HS-27A (cell line): ENCODE measurements around the gene LYZL1.
"Not testable (repeated sequence)": the region's sequence is repeated elsewhere in the genome, so short reads cannot be mapped to it uniquely, and the experiment has no call there.

Source experiments
- DNase-seq: peaks from one replicate; pipeline ENCODE4 v3.0.0-alpha.2; 2012; ENCODE audit warnings: low read depth, missing footprints

Gene LYZL1

DNA sequence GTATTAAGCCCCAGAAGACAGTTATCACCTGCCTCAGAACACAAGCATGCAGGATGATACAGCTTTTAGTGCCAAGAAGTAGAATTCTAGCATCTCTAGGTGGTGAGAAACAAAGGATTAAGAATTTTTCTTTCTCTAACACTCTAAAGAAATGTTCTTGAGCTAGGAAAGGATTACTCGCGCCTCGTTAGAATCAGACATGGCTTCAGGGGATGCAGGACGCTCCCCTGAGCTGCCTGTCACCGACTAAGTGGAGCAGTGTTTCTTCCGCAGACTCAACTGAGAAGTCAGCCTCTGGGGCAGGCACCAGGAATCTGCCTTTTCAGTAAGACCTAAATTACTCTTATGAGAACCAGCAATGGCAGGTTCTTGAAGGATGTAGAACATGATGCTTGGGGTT is at the start of gene LYZL1:
Gene LYZL1 (plus strand): TSS at position 165 of the 400 bp plus-strand sequence. CDS start 2,798 bp downstream, outside the sequence.
- DNase-seq: not testable (repeated sequence)

DNA sequence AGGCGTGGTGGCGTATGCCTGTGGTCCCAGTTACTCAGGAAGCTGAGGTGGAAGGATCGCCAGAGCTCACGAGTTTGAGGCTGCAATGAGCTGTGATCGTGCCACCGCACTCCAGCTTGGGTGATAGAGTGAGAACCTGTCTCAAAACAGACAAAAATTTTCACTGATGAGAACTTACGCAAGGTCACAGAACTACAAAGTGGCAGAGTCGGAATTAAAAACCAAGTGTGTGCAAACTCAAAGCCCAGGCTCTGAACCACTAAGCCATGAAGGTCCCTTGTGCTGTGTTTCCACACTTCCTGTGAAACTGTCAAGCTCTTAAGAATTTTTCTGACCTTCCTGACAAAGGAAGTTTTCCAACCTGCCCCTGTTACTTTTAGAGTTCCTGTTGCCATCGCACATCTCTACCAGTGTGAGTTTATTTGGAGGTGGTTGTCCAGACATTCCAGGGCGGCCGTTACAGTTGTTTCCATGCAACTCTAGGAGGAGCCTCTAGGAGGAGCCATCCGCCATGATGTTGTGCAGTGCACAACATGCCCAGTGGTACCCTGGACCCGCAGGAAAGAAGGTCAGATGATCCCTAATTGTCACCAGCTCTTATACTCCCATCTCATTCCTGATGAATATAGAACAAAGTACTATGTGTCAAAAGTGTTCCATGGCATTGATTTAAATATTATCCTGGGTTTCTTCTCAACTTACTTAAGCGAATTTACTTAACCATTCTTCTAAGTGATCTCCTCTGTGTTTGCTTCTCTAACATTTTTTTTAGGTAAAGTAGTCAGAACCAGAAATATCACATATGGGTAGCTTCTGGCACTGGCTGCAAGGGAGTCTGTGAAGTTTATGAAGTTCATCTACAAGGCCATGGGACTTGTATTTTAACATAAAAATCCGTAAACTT is 49.0 kb upstream of the LYZL1 start:
- DNase-seq: no peak

DNA sequence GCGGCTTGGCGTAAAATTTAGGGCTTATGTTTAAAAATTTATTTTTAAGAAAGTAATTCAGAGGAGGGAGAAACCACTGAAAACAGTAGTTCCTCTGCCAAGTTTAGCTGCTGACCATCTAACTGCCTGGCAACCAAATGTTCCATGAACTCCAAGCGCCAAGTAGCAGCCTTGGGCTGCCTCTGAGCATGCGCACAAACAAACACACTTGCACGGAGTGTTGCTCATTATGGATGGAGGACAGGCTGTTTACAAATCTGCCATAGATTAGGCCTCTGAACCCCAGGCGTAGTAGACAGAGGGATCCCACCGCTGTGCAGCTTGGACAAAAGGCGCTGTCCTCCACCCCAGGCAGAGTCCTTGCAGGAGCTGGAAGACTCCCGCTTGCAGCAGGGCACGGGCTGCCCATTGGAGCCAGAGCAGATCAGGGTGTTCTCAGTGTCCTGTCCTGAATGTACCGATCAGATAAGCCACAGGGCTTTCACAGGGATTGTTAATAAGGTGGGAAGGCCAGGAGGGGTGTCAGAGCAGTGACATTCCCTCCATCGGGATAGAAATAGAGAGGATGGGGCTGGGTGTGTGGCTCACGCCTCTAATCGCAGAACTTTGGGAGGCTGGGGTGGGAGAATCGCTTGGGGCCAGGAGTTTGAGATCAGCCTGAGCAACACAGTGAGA is 47.7 kb upstream of the LYZL1 start:
- DNase-seq: no peak

DNA sequence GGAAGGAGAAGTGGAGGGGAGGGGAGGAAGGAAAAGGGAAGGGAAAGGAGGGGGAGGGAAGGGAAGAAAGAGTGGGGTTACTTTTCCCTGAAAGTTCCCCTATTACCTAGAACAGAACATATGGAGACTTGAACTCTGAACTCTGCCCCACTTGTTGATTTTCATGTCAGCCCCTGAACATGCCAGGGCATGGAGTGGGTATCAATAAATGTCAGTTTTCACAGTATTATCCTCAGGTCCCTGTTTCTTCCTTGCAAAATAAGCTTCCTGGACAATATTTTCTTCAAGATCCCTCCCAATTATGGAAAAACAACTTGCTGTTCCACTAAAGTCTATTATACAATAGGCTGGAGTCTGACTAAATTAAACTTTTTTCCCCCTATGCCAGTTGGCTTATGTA is 46.9 kb upstream of the LYZL1 start:
- no peak for DNase-seq

DNA sequence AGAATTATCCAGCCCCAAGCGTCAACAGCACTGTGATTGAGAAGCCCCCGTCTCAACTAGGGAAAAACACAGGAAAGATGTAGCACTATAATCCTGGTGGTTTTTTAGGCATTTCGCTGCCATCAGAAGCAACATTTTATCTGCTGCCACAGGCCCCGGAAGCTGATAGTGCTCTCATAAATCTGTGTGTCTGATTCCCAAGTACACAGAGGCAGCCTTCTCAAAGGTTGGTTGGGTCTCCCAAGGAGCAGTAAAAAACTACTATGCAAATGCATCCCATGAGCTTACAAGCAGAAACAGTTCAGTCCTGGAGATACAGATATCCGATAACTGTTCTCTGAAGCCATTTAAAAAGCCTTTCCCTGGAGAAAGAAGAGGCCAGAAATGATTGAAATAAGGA is 45.8 kb upstream of the LYZL1 start:
- no peak for DNase-seq

DNA sequence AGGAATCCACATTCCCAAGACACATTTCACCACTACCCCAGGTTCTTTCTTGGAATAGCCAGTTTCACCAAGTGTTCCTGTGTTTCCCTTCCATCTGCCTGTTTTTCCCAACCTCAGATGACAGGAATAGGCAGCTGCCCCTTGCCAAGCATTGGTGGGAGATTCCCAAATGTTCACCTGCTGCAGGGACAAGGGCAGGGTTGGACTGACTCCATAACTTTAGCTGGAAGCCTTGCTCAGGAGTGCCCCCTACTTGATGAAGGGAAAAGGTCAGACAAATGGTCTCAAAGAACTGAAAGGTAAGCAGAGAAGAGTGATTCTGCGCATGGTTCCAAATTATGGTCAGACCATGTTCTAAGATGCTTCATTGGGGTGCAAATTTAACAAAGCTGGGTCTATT is 45.1 kb upstream of the LYZL1 start:
- no peak for DNase-seq

DNA sequence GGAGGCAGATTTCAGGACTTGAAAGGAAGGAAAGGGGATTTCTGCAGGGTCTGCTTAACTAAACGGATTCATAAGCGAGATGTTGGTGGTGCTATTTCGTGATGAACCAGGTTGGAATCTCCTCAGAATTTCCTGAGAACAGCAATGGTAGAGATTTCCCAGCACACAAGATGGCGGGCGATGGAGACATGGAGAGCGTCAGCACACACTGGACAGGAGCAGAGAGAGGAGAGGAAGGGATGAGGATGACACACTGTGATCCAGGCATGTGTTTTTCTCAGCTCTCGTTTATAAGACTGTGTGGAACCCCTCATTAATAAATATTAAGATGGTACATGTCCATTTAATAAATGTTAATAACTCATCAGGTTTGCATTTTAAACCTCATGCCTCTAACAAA is 43.9 kb upstream of the LYZL1 start:
- no peak for DNase-seq

DNA sequence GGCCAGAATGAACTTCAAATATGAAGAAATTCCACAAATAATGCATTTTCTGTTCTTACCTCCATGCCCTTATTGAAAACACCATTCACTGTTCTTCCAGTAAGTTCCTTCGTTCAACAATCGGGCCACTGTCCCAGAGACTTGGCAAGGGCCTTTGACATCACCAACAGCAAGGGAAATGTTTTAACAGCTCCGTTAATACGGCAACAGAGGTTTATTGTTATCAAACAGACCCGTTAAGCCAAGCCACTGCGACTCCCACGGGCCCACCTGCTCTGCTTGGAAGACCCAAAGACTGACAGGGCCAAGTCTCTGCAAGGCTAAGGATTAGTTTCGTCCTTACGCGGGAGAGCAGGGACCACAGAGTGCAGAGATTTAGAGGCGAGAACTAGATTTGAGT is 43.4 kb upstream of the LYZL1 start:
- no peak for DNase-seq

DNA sequence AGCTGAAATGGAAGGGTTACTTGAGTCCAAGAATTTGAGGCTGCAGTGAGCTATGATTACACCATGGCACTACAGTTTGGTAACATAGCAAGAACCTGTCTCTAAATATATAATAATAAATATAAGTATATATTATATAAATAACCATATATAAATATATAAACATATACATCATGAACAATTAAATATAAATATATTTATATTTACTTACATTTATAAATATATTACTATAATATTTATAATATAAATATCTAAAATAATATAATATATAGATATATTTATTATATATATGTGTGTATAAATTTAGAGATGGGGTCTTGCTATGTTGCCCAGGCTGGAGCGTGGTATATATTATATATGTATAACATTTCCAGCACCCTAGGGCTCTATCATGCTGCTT is 42.4 kb upstream of the LYZL1 start:
- DNase-seq: no peak

DNA sequence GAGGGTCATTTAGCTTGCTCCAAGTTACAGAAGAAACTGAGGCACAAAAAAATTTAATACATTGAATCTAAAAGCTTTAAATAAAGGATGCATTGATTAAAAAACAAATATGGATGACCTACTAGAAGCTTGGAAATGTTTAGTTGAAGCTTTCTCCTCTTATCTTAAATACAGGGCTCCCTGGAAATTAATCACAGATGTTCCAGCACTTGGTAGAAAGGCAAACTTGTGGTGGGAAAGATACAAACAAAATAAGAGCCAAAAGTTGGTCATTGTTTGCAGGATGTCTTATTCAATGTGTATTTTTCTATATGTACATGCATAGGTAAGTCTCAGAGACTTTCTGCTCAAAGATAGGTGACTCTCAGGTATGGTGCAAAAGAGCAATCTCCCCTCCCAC is 40.7 kb upstream of the LYZL1 start:
- DNase-seq: no peak

DNA sequence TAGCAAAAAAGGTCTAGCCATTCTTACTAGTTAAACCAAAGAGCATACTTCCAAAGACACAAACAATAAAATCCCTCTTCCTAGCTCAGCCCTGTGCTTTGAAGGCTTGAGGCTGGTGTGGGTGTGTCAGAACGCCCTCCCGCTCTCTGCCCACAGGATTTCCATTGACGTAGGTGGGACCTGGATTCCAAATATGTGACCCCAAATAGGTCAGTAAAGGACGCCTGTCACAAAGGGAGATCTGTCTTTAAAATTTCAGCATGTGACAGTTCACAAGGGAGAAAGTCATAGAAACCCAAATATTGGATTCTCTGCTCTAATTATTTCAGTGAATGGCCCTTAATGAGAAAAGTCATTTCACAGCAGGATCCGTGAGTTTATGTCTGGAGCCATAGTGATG is 39.9 kb upstream of the LYZL1 start:
- no peak for DNase-seq

DNA sequence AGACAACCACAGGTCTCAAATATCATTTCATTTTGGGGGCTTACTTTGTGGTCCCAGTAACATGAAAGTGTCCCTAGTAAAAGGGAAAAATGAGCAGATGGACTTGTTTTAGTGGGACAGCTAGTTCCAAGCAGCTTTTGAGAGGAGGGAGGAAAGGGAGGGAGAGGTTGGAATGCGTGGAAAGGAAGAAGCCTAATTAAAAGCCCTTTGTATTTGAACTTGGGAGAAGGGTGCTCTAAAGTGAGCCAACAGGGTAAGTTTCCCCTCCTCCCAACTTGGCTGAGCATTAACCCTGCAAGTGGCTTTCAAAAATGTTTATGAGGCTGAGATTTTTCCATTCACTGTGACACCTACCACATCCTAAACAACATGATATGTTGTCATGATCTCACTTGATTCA is 38.8 kb upstream of the LYZL1 start:
- no peak for DNase-seq

DNA sequence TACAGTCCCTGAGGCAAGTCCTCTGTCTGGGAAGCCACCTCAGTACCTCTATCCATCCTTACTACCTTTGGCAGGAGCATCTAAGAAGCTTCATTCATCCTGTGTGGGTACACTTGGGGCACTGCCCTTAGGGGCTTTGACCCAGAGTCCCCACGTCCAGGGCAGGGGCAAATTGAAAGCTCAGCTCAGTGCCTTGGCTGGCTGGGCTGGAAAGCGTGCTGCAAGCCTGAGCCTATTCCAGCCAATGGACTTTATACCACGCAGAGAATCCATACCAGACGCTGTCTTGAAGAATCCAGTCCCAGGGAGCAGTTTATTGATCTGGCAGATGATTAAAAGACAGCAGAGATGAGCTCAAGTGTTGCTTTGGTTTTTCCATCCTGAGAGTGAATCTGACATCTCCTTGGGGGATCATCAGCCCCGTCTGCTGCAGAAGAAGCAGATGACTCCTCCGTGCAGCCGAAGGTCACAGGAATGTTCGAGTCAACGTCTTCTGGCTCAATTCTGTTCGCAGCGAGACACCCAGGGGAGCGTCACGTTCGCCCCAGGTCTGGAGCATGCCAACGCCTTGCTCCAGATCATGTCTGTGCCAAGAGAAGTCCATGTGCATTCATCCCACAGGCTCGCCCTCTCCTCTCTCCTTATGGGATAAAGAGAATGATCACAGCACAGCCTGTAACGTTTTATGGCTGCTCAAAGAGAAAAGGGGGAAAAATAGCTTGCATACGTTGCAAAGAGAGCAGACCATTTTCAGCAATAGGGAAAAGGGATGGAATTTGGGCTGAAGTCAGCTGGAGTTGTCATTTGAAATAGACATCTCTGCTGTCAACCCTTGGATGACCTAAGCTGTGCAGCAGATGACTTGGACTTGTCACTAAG is 35.8 kb upstream of the LYZL1 start:
- DNase-seq: no peak

DNA sequence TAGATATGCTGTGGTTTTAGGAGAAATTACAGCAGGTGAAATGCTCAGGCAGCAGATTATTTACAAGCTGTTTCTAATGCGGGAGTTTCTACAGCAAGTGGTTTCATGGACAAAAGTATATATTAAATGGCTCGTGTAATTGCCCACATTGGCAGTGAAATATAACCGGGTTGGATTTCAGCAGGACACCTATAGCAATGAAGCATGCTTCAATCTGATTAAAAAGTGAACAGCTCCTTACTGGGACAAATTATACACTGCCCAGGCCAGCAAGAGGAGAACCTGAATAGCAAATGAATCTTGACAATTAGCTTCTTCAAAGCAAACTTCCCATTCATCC is 35.2 kb upstream of the LYZL1 start:
- DNase-seq: no peak

DNA sequence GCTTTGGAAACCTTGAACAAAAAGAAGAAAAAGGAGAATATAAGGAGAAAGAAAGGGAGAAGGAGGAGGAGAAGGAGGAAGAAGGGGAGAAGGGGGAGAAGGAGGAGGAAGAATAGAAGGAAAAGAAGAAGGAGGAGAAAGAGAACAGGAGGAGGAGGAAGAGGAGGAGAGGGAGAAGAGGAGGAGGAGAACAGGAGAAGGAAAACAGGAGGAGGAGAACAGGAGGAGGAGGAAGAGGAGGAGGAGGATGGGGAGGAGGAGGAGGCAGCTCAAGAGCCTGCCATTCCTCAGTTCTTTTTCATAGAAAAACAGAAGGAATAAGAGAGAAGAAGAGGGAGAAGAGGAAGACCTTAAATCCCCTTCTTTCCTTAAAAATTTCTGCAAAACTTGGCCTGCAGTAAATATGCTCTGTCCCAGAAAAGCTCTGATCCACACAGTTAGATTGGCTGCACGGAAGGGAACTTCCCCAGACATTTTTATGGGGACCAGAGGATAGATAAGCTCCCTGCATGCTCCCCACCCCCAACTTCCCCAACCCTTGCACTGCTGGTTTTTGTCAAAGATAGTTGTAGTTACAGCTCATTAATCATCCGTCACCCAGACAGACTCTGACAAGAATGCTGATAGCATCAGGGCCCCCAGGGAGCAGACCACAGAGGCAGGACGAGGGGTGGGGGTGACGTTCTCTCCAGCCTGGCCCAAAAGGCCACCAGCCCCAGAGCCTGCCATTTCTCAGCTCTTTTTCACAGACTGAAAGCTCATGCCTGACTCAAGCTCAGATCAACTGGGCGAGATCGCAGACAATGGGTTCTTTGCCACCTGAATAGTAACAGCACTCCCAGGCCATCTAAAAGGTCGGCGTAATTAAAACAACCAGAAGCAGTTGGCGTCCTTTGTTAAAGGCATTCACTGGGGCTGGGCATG is 34.5 kb upstream of the LYZL1 start:
- DNase-seq: no peak

DNA sequence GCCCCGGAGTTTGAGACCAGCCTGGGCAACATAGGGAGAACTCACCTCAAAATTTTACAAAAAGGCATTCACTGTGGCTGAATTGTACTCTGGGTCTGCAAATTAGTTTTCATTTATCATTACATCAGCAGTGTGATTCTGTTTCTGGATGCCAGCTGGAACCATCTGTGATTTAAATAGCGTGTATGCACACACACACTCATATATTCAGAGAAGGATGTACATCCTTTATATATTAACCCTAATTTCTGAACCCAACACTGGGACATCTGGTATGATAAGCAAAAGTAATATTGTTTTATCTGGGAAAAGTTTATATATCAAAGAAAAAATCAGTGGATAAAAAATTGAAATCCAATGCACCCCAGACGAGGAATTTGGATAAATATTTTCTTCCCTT is 33.8 kb upstream of the LYZL1 start:
- DNase-seq: no peak

DNA sequence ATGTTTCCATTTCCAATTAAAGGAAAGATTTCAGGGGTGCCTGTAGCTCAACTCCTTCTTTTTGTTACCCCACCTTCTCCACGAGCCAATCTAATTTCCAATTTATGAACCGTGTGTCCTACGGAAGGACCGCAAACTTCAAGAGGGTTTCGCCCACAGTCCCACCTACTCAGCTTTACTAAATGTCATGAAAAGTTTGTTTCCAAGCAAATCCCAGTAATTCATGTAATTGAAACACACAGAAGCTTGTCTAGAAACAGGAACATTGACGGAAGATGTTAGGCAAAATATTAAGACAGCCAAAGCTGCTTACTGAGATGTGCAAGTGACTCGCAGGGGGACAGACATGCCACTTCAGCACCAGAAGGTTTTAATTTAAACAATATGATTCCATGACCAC is 32.9 kb upstream of the LYZL1 start:
- no peak for DNase-seq

DNA sequence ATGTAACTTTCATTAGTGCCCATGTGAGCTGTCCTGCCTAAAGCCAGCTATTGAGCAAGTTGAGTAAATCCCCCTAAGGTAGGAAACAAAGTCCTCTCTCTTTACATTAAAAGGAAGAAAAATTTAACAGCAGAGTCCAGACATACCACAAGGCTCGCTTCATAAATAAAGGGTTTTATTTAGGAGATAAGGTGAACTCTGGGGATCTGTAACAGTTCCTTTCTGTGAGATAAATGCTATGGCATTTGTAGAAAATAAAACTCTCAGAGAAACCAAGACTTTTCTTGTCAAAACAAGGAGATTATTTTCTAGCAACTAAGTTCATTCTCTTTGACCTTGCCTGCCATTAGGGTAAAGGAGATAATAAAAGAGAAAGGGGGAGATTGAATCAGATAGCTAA is 32.3 kb upstream of the LYZL1 start:
- DNase-seq: no peak

DNA sequence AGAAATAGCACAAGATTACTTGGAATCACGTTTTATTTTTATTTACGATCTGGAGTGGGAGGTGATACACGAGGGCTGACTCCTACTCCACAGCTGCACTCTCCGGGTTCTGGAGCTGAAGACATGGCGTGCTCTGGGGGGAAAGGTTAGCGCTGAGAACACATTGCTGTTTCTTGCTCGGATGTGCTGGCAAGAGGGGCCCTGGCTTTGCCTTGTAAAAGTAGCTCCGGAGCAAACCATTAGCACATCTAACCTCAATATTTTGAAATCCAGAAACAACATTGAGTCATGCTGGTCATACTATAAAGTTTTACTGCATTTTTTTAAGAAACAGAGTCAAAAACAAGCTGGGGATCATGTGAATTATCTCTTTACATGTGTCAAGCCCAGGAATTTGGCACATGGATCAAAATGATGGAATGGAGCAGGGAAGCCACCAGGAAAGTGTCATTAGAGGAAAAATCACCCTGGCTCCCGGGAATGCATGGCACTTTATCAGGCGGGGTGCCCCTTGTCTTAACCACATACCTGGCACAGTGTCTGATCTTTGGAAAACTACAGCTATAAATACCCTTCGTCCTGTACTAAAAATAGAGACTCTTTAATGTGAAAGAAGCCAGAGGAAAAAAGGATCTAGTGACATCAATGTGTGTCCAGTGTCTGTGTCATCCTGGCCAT is 31.6 kb upstream of the LYZL1 start:
- DNase-seq: peak; percentile 33

DNA sequence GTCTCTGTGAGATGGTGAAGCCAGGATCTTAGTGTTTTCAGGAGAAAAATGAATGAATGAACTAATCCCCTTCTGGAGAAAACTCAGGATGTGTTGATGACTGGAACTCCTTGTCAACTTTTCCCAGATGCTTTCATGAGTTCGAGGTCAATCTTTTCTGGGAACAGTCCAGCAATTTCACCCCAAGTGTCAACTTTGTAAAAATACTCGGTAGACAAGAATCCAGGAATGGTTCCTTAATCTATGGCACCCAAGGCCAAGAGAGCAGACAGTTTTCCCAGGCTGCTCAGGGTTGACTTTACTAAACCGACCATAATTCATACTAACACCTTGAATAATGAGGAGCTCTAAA is 31.1 kb upstream of the LYZL1 start:
- DNase-seq: no peak

DNA sequence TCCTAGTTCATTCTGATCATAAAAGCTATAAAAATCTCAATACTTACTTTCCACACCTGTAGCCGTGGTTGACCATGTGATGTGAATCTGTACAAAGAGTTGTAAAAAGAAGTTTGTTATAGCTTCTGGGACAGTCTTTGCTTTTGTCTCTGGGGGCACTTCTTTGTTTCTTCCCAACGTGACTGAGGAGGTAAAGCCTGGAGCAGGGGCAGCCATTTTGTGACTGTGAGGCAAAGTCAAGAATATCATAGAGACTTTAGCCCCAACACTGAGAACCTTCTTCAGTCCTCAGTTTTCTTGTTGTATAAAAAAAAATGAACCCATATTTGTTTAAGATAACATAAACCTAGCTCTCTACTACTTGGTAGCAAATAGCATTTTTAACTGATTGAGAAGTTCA is 29.4 kb upstream of the LYZL1 start:
- DNase-seq: no peak
